WI38 (cell line): ENCODE results near the gene DKK3.

Experiments used
- H3K4me3 ChIP-seq: 2 replicates; pipeline ENCODE4 v1.5.1; 2011; ENCODE audit warnings: low read depth, mild to moderate bottlenecking, control low read depth, low read length
- CTCF ChIP-seq: IDR thresholded peaks from 2 replicates; pipeline ENCODE4 v1.5.1; 2012; ENCODE audit warnings: low read depth, mild to moderate bottlenecking, control low read depth, low read length

The DKK3 gene

GRCh38 chr11:11984563-11984962 lies 23.9 kb downstream of the DKK3 start:
- no peak overlapping the region for H3K4me3 ChIP-seq
- no peak for TF ChIP-seq CTCF

GRCh38 chr11:11983427-11983826 lies 25.0 kb downstream of the DKK3 start:
- TF ChIP-seq CTCF, result no peak
- no peak overlapping the region for H3K4me3 ChIP-seq

DNA sequence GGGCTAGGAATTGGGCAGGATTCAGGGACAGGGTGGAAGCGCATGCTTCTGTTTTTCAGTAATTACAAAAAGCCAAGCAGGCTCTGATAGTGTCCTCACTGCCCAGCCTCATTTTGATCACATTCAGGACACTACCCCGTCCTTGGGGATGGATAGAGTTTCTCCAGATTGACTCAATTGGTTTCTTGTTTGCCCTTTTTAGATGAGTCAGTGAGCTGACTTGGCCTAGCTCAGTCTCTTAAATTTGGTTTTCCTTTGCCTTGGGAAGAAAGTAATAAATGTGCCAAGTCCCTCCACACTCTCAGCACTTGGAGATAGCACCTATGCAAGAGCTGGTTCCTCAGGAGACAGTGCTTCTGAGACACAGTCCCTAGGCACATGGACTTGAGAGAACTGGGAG lies 25.5 kb downstream of the DKK3 start:
- H3K4me3 ChIP-seq, result no peak overlapping the region
- no peak for TF ChIP-seq CTCF

DNA sequence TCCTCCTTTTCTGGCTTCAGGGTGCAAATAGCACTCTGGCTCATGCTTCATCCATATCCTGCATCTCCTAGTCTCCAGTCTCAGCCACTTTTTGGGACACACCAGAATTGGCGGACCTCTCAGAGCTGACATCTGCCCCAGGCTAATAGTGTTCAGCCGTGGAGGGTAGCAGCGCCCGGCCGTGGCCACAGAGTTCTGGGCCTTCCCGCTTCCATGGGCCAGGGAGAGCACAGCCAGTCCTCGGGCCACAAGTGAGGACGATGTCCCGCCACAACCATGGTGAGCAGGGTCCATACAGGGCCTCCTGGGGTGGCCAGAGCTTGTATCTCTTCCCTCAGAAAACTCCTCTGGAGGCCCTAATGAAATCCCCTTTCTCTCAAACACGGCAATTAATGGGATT lies 26.0 kb downstream of the DKK3 start:
- TF ChIP-seq CTCF, result no peak
- H3K4me3 ChIP-seq, result no peak overlapping the region

GRCh38 chr11:11981840-11982239 lies 26.6 kb downstream of the DKK3 start:
- H3K4me3 ChIP-seq, result no peak overlapping the region
- TF ChIP-seq CTCF, result no peak

DNA sequence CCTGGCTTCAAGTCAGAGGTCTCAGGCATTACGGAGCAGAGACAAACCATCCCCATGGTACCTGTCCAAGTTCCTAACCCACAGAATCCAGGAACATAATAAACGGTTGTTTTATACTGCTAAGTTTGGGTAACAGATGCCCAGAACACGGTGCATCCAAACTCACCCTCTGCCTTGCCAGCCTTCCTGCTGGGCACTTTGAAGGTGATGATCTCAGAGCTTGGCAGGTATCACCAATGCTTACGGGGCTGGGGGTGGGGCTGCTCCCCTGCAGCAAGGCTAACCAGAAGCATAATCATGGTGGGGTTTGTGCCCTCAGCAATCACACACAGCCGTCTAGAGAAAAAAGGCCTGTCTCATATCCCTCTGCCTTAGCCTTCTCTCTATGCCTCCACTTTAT lies 27.1 kb downstream of the DKK3 start:
- no peak for TF ChIP-seq CTCF
- no peak overlapping the region for H3K4me3 ChIP-seq

- no peak for TF ChIP-seq CTCF
- no peak overlapping the region for H3K4me3 ChIP-seq
Measured at GRCh38 chr11:11980841-11981308, 27.6 kb downstream of the DKK3 start.
